NCI-H510A (cell line): ENCODE measurements around the gene SSUH2.
"Not testable (repeated sequence)": the region's sequence is repeated elsewhere in the genome, so short reads cannot be mapped to it uniquely, and the experiment has no call there.

Source experiments
- DNase-seq: peaks from one replicate; lab custom pipeline; 2025; lab: John Stamatoyannopoulos, UW

SSUH2 gene

GRCh38 chr3:8644748-8645390, at the start of gene SSUH2:
SSUH2 (minus strand) TSS chr3:8644798; CDS start chr3:8644758, 40 bp downstream.
- no peak for DNase-seq

GRCh38 chr3:8691295-8691694, 46.7 kb upstream of the SSUH2 start:
- DNase-seq = not testable (repeated sequence)

DNA sequence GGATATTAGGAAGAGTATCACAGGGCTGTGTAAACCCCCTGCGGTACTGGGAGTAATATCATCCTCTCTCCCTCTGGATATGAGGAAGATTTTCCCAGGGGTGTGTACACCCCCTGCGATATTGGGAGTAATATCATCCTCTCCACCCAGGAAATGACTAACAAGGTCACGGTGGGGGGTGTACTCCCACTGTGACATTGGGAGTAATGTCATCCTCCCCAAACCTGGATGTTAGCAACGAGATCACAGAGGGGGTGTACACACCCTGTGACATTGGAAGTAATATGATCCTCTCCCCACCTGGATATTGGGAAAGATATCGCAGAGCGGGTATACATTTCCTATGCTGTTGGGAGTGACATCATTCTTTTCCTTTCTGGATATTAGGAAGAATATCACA, 40.4 kb upstream of the SSUH2 start:
- not testable (repeated sequence) for DNase-seq

DNA sequence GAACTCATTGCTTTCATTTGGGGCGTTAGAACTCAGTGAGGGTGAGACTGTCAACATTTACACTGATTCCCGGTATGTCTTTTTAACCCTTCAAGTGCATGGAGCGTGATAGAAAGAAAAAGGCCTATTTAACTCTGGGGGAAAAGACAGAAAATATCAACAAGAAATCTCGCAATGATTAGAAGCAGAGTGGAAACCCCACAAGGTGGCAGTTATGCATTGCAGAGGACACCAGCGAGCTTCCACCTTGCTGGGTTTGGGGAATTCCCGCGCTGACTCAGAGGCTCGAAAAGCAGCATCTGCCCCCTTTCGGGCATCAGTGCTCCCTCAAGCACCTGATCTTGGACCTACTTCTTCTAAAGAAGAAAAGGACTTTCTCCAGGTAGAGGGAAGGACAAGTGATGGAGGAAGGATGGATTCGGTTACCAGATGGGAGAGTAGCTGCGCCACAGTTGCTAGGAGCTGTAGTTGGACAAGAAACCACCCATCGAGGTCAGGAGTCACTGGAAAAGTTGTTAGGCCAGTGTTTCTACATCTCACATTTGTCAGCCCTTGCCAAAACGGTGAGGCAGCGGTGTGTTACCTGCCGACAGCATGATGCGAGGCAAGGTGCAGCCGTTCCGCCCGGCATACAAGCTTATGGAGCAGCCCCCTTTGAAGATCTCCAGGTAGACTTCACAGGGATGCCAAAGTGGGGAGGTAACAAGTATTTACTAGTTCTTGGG, 38.4 kb upstream of the SSUH2 start:
- DNase-seq = not testable (repeated sequence)

GRCh38 chr3:8681881-8682538, 37.4 kb upstream of the SSUH2 start:
- not testable (repeated sequence) for DNase-seq

- DNase-seq = no peak
Measured at GRCh38 chr3:8681349-8681748, 36.8 kb upstream of the SSUH2 start.

DNA sequence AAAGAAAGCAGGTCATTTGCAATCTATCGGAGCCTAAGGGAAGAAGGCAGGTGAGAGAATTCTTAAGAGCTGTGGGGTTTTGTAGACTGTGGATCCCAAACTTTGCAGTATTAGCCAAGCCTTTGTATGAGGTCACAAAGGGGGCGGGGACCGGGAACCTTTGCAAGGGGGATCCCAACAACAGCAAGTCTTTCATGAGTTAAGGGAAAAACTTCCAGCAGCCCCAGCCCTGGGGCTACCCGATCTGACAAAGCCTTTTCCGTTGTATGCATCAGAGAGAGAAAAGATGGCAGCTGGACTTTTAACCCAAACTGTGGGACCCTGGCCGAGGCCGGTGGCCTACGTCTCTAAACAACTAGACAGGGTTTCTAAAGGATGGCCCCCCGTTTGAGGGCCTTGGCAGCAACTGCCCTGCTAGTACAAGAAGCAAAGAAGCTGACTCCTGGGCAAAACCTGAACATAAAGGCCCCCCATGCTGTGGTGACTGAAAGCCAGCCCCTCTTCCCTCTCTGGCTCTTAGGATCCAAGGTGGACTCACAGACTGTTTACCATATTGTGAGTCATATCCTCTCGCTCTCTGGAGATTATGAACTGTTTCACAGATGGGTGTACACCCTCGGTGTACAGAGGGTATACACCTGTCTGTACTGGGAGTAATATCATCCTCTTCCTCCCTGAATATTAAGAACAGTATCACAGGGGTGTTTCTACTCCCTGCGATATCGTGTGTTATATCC, 35.4 kb upstream of the SSUH2 start:
- DNase-seq = not testable (repeated sequence)

GRCh38 chr3:8678751-8679150, 34.2 kb upstream of the SSUH2 start:
- no peak for DNase-seq

DNA sequence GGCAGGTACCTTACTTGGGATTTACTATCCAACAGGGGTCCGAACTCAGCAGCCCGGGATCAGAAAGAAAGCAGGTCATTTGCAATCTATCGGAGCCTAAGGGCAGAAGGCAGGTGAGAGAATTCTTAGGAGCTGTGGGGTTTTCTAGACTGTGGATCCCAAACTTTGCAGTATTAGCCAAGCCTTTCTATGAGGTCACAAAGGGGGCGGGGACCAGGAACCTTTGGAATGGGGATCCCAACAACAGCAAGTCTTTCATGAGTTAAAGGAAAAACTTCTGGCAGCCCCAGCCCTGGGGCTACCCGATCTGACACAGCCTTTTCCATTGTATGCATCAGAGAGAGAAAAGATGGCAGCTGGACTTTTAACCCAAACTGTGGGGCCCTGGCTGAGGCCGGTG, 32.7 kb upstream of the SSUH2 start:
- not testable (repeated sequence) for DNase-seq

DNA sequence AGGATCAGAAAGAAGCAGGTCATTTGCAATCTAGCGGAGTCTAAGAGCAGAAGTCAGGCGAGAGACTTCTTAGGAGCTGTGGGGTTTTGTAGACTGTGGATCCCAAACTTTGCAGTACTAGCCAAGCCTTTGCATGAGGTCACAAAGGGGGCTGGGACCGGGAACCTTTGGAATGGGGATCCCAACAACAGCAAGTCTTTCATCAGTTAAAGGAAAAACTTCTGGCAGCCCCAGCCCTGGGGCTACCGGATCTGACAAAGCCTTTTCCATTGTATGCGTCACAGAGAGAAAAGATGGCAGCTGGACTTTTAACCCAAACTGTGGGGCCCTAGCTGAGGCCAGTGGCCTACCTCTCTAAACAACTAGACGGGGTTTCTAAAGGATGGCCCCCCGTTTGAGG, 31.0 kb upstream of the SSUH2 start:
- not testable (repeated sequence) for DNase-seq

DNA sequence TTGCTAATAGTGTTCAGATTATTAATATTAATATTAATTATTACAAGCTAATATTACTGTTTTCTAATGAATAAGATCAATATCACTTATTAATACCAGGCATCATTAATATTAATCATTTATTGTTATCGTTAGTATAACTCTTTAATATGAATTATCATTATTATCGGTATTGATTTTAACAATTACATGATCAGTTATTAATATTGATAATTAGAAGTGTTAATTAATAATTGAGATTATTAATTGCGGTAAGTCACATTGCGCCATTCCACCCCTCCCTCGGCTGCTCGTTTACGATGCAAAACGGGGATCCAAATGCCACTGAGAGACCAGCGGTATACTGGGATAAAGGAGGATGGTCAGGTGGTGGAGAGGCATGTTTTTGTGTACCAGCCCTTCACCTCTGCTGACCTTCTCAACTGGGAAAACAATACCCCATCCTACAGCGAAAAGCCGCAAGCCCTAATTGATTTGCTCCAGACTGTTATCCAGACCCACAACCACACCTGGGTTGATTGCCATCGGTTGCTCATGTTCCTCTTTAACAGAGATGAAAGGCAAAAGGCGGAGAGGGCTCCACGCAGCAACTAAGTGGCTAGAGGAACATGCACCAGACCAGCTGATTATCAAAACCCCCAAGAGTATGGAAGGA, 28.6 kb upstream of the SSUH2 start:
- DNase-seq = no peak

DNA sequence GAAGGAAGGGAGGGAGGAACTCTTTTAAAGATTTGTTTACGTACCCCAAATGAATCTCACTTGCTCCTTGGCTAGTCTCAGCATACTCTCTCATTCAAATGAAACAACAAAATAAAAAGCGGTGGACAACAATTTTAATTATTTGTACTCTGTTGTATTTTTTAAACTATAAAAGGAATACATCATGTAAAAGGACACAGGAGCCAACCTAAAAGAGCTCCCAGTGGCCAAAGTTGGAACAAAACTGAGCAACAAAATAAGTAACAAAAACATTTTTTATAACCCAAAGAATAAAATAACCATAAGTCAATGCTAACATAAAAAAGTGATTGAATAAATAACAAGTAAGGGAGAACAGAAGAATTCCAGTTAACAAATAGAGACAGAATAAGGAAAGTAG, 24.4 kb upstream of the SSUH2 start:
- no peak for DNase-seq

- no peak for DNase-seq
Measured at GRCh38 chr3:8668216-8668615, 23.6 kb upstream of the SSUH2 start.

- no peak for DNase-seq
Measured at GRCh38 chr3:8667463-8668091, 23.0 kb upstream of the SSUH2 start.

GRCh38 chr3:8665407-8665896, 20.9 kb upstream of the SSUH2 start:
- DNase-seq = no peak

GRCh38 chr3:8663177-8664061, 18.8 kb upstream of the SSUH2 start:
- peak; percentile 8 for DNase-seq

DNA sequence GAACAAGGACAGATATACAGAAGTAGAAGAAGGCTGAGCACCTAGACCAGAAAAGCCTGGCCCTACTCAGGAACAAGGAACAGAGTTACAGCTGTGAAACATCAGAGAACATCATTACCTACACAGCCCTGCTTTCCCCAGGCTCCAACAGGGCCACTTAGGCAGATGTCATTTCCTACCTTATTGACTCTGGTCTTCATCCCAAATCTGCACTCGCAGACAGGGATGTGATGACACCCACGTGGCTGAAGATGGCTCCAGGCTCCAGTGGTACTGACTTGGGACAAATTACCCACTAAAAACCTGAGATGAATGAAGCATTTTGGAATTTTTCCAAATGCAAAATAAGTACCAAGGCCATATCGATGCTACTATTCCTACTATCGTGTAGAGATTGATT, 18.0 kb upstream of the SSUH2 start:
- DNase-seq = no peak

- DNase-seq = no peak
Measured at GRCh38 chr3:8660175-8661118, 15.8 kb upstream of the SSUH2 start.

GRCh38 chr3:8659242-8659641, 14.6 kb upstream of the SSUH2 start:
- no peak for DNase-seq
